Subcutaneous abdominal adipose tissue (tissue), 5 donors: ENCODE results near the gene ALKBH8.
"Not testable (repeated sequence)": the region's sequence is repeated elsewhere in the genome, so short reads cannot be mapped to it uniquely, and the experiment has no call there.

Experiments used
- H3K27ac ChIP-seq: one replicate; pipeline ENCODE4 v1.7.0; 2013; ENCODE audit warnings: low read depth, mild to moderate bottlenecking, inconsistent platforms, low read length, moderate library complexity
- H3K27me3 ChIP-seq, 5 donors: one replicate each; pipeline ENCODE4 v1.7.0; 2013; ENCODE audit warnings: low read length in 5 of 5, inconsistent platforms in 1 of 5; ENCODE audit not compliant: control insufficient read depth in 5 of 5, insufficient read depth in 4 of 5
- H3K36me3 ChIP-seq, 5 donors: one replicate each; pipeline ENCODE4 v1.7.0; 2013; ENCODE audit warnings: low read length in 5 of 5; ENCODE audit not compliant: control insufficient read depth in 5 of 5, insufficient read depth in 5 of 5
- H3K4me1 ChIP-seq, 5 donors: one replicate each; pipeline ENCODE4 v1.7.0; 2013; ENCODE audit warnings: low read length in 5 of 5, mild to moderate bottlenecking in 3 of 5, moderate library complexity in 1 of 5; ENCODE audit not compliant: control insufficient read depth in 5 of 5, insufficient read depth in 5 of 5
- H3K4me3 ChIP-seq, 5 donors: one replicate each; pipeline ENCODE4 v1.7.0; 2013; ENCODE audit warnings: low read length in 5 of 5, low read depth in 1 of 5
- H3K9ac ChIP-seq, 5 donors: one replicate each; pipeline ENCODE4 v1.7.0; 2013; ENCODE audit warnings: low read length in 5 of 5, mild to moderate bottlenecking in 4 of 5, moderate library complexity in 3 of 5
- H3K9me3 ChIP-seq, 5 donors: one replicate each; pipeline ENCODE4 v1.7.0; 2013; ENCODE audit warnings: low read length in 5 of 5; ENCODE audit not compliant: control insufficient read depth in 5 of 5
- donor health status: healthy.
- donor health status: healthy.
- donor health status: healthy.
- donor health status: healthy.
- donor health status: healthy.

The ALKBH8 gene

DNA sequence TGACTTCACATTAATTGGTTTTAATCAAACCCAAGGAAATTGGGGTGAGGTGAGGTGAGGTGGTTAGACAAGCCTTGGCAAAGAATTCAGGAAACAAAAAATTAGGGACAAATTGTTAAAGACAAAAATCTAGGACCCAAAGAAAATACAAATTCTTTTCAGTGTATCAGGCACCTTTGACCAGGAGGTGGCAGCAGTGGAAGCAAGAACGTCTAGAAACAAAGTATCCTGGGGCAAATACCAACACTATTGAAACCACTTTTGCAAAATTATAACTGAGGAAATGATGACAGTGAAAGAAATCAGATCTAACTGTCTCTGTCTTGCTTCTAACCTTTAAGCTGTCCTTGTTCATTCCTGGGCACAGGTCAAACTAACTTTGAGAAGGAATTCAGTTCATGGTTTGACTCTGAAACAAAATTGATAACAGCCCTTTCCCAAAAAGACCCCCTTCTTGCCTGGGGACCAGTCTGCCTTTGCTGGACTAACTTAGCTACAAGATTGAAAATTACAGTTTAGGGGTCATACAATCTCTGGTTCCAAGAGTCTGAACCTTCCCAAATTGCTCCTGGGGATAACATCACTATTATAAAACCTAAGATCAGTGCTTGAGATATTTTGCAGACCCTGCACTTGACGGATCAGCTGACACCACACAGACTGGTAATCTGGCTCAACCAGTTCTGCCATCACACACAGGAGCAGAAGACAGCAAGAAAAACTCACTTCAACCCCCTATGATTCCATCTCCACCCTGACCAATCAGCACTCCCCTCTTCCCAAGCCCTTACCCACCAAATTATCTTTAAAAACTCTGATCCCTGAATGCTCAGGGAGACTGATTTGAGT, 11.2 kb upstream of the ALKBH8 start:
- not testable (repeated sequence) for H3K9ac ChIP-seq, H3K27me3 ChIP-seq, H3K27ac ChIP-seq, H3K4me1 ChIP-seq, H3K4me3 ChIP-seq, H3K36me3 ChIP-seq, H3K9me3 ChIP-seq

GRCh38 chr11:107573438-107573837, 7.9 kb upstream of the ALKBH8 start:
- Histone ChIP-seq H3K4me1 (no peaks in the 10 kb centered on the region), H3K9me3 (no peaks in the 10 kb centered on the region), H3K27me3 (peaks cover 0 to 11% (median 0%) of the 10 kb centered on the region in 5 donors), H3K36me3 (no peaks in the 10 kb centered on the region), H3K9ac (no peak overlapping the region), H3K4me3 (no peak overlapping the region), H3K27ac (no peak overlapping the region)

GRCh38 chr11:107570015-107570414, 4.5 kb upstream of the ALKBH8 start:
- Histone ChIP-seq H3K27me3 (peaks cover 0 to 11% (median 0%) of the 10 kb centered on the region in 5 donors), H3K9me3 (no peaks in the 10 kb centered on the region), H3K36me3 (no peaks in the 10 kb centered on the region), H3K4me3 (no peak overlapping the region), H3K27ac (no peak overlapping the region), H3K4me1 (peaks cover 0 to 8% (median 7%) of the 10 kb centered on the region in 5 donors), H3K9ac (no peak overlapping the region)

GRCh38 chr11:107567739-107568335, 2.3 kb upstream of the ALKBH8 start:
- Histone ChIP-seq H3K4me3 (no peak overlapping the region), H3K9ac (no peak overlapping the region), H3K4me1 (peaks cover 3 to 22% (median 19%) of the 10 kb centered on the region in 5 donors), H3K27me3 (peaks cover 0 to 11% (median 0%) of the 10 kb centered on the region in 5 donors), H3K9me3 (no peaks in the 10 kb centered on the region), H3K27ac (no peak overlapping the region), H3K36me3 (no peaks in the 10 kb centered on the region)

- Histone ChIP-seq H3K27ac (no peak overlapping the region), H3K9ac (no peak overlapping the region), H3K4me1 (peaks cover 3 to 22% (median 19%) of the 10 kb centered on the region in 5 donors), H3K36me3 (no peaks in the 10 kb centered on the region), H3K4me3 (no peak overlapping the region), H3K27me3 (peaks cover 0 to 10% (median 0%) of the 10 kb centered on the region in 5 donors), H3K9me3 (no peaks in the 10 kb centered on the region)
Measured at GRCh38 chr11:107566569-107566968, 1.0 kb upstream of the ALKBH8 start.

DNA sequence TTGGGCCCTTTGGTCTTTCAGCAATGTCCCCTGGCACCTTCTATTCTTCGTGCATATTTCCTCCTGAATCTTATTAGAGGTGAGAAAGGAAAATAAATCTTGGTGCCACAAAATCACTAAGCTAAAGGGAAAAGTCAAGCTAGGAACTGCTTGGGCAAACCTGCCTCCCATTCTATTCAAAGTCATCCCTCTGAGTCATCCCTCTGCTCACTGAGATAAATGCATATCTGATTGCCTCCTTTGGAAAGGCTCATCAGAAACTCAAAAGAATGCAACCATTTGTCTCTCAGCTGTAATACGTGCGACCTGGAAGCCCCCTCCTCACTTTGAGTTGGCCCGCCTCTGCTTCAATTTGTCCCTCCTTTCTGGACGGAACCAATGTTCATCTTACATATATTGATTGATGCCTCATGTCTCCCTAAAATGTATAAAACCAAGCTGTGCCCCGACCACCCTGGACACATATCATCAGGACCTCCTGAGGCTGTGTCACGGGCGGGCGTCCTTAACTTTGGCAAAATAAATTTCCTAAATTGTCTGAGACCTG, 493 bp upstream of the ALKBH8 start:
- H3K36me3 ChIP-seq, H3K9me3 ChIP-seq, H3K27me3 ChIP-seq: not testable (repeated sequence)
- Histone ChIP-seq H3K4me1 (peaks cover 3 to 22% (median 19%) of the 10 kb centered on the region in 5 donors), H3K9ac (peak overlapping the region; percentile 68 to 92 (median 74)), H3K4me3 (peak overlapping the region; percentile 87 to 100 (median 98)), H3K27ac (peak overlapping the region; percentile 70)

DNA sequence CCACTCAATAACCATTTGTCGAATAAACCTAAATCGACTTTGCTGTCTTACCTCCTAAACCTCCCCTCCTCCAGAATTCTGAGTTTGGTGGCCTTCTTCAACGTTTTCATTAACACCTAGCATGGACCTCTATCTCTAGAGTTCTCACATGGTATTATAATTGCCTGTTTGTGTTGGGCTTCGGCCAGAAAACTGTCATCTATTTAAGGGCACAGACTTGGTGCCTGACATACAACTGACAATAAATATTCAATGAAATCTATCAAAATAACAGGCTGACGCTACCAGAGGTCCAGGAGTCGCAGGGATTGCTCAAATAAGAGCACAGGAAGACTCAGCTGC, 687 bp downstream of the ALKBH8 start:
- H3K4me3 ChIP-seq: peak overlapping the region; percentile 87 to 100 (median 98)
- peak overlapping the region; percentile 68 to 92 (median 74) for H3K9ac ChIP-seq
- peaks cover 0 to 4% (median 0%) of the 10 kb centered on the region in 5 donors for H3K27me3 ChIP-seq
- H3K27ac ChIP-seq: peak overlapping the region; percentile 70
- H3K36me3 ChIP-seq: peaks cover 0 to 5% (median 0%) of the 10 kb centered on the region in 5 donors
- no peaks in the 10 kb centered on the region for H3K9me3 ChIP-seq
- peaks cover 3 to 22% (median 19%) of the 10 kb centered on the region in 5 donors for H3K4me1 ChIP-seq

GRCh38 chr11:107563702-107564101, 1.8 kb downstream of the ALKBH8 start:
- Histone ChIP-seq H3K4me1 (peaks cover 3 to 22% (median 19%) of the 10 kb centered on the region in 5 donors), H3K4me3 (no peak overlapping the region), H3K9ac (no peak overlapping the region), H3K36me3 (peaks cover 0 to 12% (median 5%) of the 10 kb centered on the region in 5 donors), H3K9me3 (no peaks in the 10 kb centered on the region), H3K27ac (no peak overlapping the region), H3K27me3 (no peaks in the 10 kb centered on the region)

GRCh38 chr11:107562647-107563208, 2.8 kb downstream of the ALKBH8 start:
- Histone ChIP-seq H3K4me1 (peaks cover 3 to 22% (median 19%) of the 10 kb centered on the region in 5 donors), H3K9ac (no peak overlapping the region), H3K9me3 (no peaks in the 10 kb centered on the region), H3K4me3 (no peak overlapping the region), H3K27me3 (no peaks in the 10 kb centered on the region), H3K36me3 (peaks cover 0 to 21% (median 5%) of the 10 kb centered on the region in 5 donors), H3K27ac (no peak overlapping the region)

- Histone ChIP-seq H3K36me3 (peaks cover 0 to 22% (median 5%) of the 10 kb centered on the region in 5 donors), H3K27me3 (no peaks in the 10 kb centered on the region), H3K4me1 (peaks cover 3 to 22% (median 19%) of the 10 kb centered on the region in 5 donors), H3K9me3 (no peaks in the 10 kb centered on the region), H3K9ac (no peak overlapping the region), H3K4me3 (no peak overlapping the region), H3K27ac (no peak overlapping the region)
Measured at GRCh38 chr11:107561688-107562087, 3.8 kb downstream of the ALKBH8 start.
